ENCODE results near the gene PSAPL1.

PSAPL1 gene

DNA sequence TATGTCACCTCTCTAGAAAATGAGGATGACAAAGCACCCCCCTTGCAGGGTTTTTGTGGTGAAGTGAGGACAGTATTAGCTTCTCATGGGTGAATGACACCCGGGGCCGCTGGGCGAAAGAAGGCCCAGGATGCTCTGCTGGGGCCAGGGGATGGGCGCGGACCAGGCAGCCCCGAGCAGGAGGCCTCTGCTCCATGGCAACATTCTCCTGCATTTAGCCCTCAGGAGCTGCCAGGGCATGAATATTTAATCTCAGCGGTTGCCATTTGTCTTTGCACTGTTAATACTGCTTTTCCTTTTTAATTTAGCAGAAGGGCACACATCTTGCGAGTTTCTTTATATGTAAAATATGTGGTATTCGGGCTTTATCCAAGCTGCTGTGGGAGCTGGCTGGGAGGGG, 30.3 kb upstream of the PSAPL1 start:
- Histone ChIP-seq H2AK5ac (ENCODE audit: low read length) (no peak overlapping the region), H4K8ac (ENCODE audit: low read depth, low read length) (no peak overlapping the region), H4K91ac (ENCODE audit: low read depth, low read length) (no peak overlapping the region), H3K4me2 (ENCODE audit: low read length) (no peak overlapping the region), H3K18ac (ENCODE audit: low read length) (no peak overlapping the region), H4K12ac (ENCODE audit: low read depth, low read length) (no peak overlapping the region), H3K9me3 (ENCODE audit: insufficient read depth, low read depth, low read length) (peaks cover 3% of the 10 kb centered on the region), H2AFZ (ENCODE audit: insufficient read depth, low read length, poor library complexity) (no peak overlapping the region), H3K79me1 (ENCODE audit: low read length) (no peaks in the 10 kb centered on the region), H2BK12ac (ENCODE audit: low read length) (no peak overlapping the region), H3K9ac (ENCODE audit: low read length) (no peak overlapping the region), H3K27ac (ENCODE audit: low read depth, low read length) (no peak overlapping the region), H3K23ac (ENCODE audit: low read length) (no peak overlapping the region), H2BK5ac (ENCODE audit: low read depth, low read length, poor library complexity) (no peak overlapping the region), H2BK120ac (ENCODE audit: insufficient read depth, low read length, poor library complexity) (no peak overlapping the region), H3K14ac (ENCODE audit: low read length) (no peak overlapping the region), H3K27me3 (ENCODE audit: insufficient read depth, low read length) (no peaks in the 10 kb centered on the region), H3K79me2 (ENCODE audit: control insufficient read depth, insufficient read depth, low read length, poor library complexity) (no peaks in the 10 kb centered on the region), H3K4me3 (ENCODE audit: low read depth, low read length) (no peak overlapping the region), H3K4ac (ENCODE audit: low read depth, low read length) (no peak overlapping the region), H3K4me1 (ENCODE audit: control insufficient read depth in 1 of 2, insufficient read depth in 2 of 2, low read length in 2 of 2) (peaks cover 2 to 3% of the 10 kb centered on the region in 2 experiments), H3K36me3 (ENCODE audit: control insufficient read depth in 1 of 2, insufficient read depth in 2 of 2, low read length in 2 of 2) (no peaks in the 10 kb centered on the region)
- DNase-seq = no peak
- no CpG with 5 or more reads among the region's 9 CpGs for WGBS (ENCODE audit: extremely low coverage, insufficient coverage, insufficient read length)

DNA sequence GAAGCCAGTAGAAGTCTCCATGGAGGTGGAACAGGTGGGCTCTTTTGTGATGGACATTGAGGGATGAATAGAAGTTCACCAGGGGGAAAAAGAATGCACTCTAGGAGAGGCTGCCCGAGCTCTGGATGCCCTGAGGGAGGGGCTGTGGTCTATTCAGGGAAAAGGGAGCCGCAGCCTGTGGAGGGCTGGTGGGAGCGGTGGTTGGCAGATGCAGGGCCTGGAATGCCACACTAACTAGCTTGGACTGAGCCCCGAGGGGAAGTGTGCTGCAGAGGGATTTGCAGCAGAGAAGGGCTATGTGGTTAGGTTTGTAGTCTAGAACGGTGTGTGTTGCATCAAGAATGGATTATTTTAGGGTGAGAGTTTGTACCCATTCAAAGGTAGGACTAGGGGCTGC, 29.5 kb upstream of the PSAPL1 start:
- Histone ChIP-seq H3K4me3 (ENCODE audit: low read depth, low read length) (no peak overlapping the region), H3K79me1 (ENCODE audit: low read length) (no peaks in the 10 kb centered on the region)

DNA sequence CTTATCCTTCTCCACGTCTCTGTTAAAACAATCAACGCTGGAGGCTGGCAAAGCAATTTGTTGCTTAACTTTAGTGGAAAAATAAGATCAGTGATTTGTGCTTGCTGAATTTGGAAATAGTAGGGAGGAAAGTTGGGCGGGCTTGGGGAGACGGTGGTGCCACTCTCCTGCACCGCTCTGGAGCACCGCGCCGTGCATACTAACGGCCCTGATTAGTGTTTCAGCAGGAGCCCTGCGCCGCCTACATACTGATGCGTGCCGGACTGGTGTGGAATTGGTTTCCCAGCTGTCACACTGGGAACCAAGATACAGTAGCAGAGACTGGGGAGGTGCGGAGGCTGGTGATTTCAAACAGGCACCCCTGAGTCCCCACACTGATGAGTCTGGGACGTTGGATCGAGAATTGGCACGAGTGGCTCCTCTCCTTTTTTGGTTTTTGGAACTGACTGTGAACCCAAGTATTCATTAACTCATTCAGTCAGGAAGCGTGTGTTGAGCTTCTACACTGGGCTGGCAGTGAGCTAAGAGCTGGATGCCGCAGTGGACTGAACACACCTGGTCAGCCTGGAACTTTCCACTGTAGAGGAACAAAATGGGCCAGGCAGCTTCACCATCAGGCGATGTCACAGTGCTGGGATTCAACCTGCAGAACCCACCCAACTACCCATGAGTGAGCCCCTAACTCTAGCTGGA, 29.0 kb upstream of the PSAPL1 start:
- peaks cover 1% of the 10 kb centered on the region for H3K9me3 ChIP-seq (ENCODE audit: insufficient read depth, low read depth, low read length)
- no peak overlapping the region for H3K4me3 ChIP-seq (ENCODE audit: low read depth, low read length)
- no peak overlapping the region for H2BK12ac ChIP-seq (ENCODE audit: low read length)
- H3K79me2 ChIP-seq (ENCODE audit: control insufficient read depth, insufficient read depth, low read length, poor library complexity) = no peaks in the 10 kb centered on the region
- no peak overlapping the region for H4K91ac ChIP-seq (ENCODE audit: low read depth, low read length)
- no peak overlapping the region for H2AK5ac ChIP-seq (ENCODE audit: low read length)
- no peak for DNase-seq
- H3K18ac ChIP-seq (ENCODE audit: low read length) = no peak overlapping the region
- no peak overlapping the region for H3K14ac ChIP-seq (ENCODE audit: low read length)
- no peaks in the 10 kb centered on the region for H3K27me3 ChIP-seq (ENCODE audit: insufficient read depth, low read length)
- no peaks in the 10 kb centered on the region for H3K79me1 ChIP-seq (ENCODE audit: low read length)
- H3K4ac ChIP-seq (ENCODE audit: low read depth, low read length) = no peak overlapping the region
- no peak overlapping the region for H2BK5ac ChIP-seq (ENCODE audit: low read depth, low read length, poor library complexity)
- no peak overlapping the region for H3K23ac ChIP-seq (ENCODE audit: low read length)
- peaks cover 2 to 3% of the 10 kb centered on the region in 2 experiments for H3K4me1 ChIP-seq (ENCODE audit: control insufficient read depth in 1 of 2, insufficient read depth in 2 of 2, low read length in 2 of 2)
- no CpG with 5 or more reads among the region's 20 CpGs for WGBS (ENCODE audit: extremely low coverage, insufficient coverage, insufficient read length)
- H3K9ac ChIP-seq (ENCODE audit: low read length) = no peak overlapping the region
- H3K27ac ChIP-seq (ENCODE audit: low read depth, low read length) = no peak overlapping the region
- no peak overlapping the region for H4K8ac ChIP-seq (ENCODE audit: low read depth, low read length)
- no peak overlapping the region for H3K4me2 ChIP-seq (ENCODE audit: low read length)
- no peaks in the 10 kb centered on the region for H3K36me3 ChIP-seq (ENCODE audit: control insufficient read depth in 1 of 2, insufficient read depth in 2 of 2, low read length in 2 of 2)
- no peak overlapping the region for H2BK120ac ChIP-seq (ENCODE audit: insufficient read depth, low read length, poor library complexity)
- H4K12ac ChIP-seq (ENCODE audit: low read depth, low read length) = no peak overlapping the region
- H2AFZ ChIP-seq (ENCODE audit: insufficient read depth, low read length, poor library complexity) = no peak overlapping the region

More for the DNA sequence above, 29.5 kb upstream of the PSAPL1 start:
- Histone ChIP-seq H4K91ac (ENCODE audit: low read depth, low read length) (no peak overlapping the region), H3K4ac (ENCODE audit: low read depth, low read length) (no peak overlapping the region), H2AK5ac (ENCODE audit: low read length) (no peak overlapping the region), H4K8ac (ENCODE audit: low read depth, low read length) (no peak overlapping the region), H3K9ac (ENCODE audit: low read length) (no peak overlapping the region), H3K9me3 (ENCODE audit: insufficient read depth, low read depth, low read length) (peaks cover 3% of the 10 kb centered on the region), H3K27ac (ENCODE audit: low read depth, low read length) (no peak overlapping the region), H3K4me2 (ENCODE audit: low read length) (no peak overlapping the region), H3K79me2 (ENCODE audit: control insufficient read depth, insufficient read depth, low read length, poor library complexity) (no peaks in the 10 kb centered on the region), H2BK5ac (ENCODE audit: low read depth, low read length, poor library complexity) (no peak overlapping the region), H2BK120ac (ENCODE audit: insufficient read depth, low read length, poor library complexity) (no peak overlapping the region), H2AFZ (ENCODE audit: insufficient read depth, low read length, poor library complexity) (no peak overlapping the region), H3K36me3 (ENCODE audit: control insufficient read depth in 1 of 2, insufficient read depth in 2 of 2, low read length in 2 of 2) (no peaks in the 10 kb centered on the region), H3K23ac (ENCODE audit: low read length) (no peak overlapping the region), H4K12ac (ENCODE audit: low read depth, low read length) (no peak overlapping the region), H3K18ac (ENCODE audit: low read length) (no peak overlapping the region), H3K14ac (ENCODE audit: low read length) (no peak overlapping the region), H2BK12ac (ENCODE audit: low read length) (no peak overlapping the region), H3K27me3 (ENCODE audit: insufficient read depth, low read length) (no peaks in the 10 kb centered on the region), H3K4me1 (ENCODE audit: control insufficient read depth in 1 of 2, insufficient read depth in 2 of 2, low read length in 2 of 2) (peaks cover 2 to 3% of the 10 kb centered on the region in 2 experiments)
- WGBS (ENCODE audit: extremely low coverage, insufficient coverage, insufficient read length) = no CpG with 5 or more reads among the region's 5 CpGs
- no peak for DNase-seq

DNA sequence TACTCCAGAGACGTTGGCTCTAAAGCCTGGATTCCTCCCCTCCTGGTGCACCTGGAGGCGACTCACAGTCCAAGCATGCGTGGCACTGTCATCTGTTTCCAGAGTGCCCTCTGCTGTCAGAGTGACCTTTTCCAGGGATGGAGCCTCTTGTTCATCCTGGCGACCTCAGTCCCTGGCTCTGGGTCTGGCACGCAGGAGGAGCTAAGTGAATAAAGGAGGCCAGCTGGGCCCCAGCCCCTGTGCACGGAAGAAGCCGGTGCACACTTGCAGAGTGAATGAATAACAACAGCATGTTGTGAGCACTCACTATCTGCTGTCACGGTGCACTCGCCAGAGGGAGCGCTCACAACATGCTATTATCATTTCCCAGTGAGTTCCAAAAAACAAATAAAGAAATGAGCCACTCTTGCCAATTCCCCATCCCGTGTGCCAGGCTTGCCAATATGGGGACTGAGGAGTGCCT, 27.8 kb upstream of the PSAPL1 start:
- Histone ChIP-seq H3K4ac (ENCODE audit: low read depth, low read length) (no peak overlapping the region), H2AK5ac (ENCODE audit: low read length) (no peak overlapping the region), H3K23ac (ENCODE audit: low read length) (no peak overlapping the region), H3K18ac (ENCODE audit: low read length) (no peak overlapping the region), H3K9ac (ENCODE audit: low read length) (no peak overlapping the region), H2BK12ac (ENCODE audit: low read length) (no peak overlapping the region), H2AFZ (ENCODE audit: insufficient read depth, low read length, poor library complexity) (no peak overlapping the region), H3K4me3 (ENCODE audit: low read depth, low read length) (no peak overlapping the region), H2BK120ac (ENCODE audit: insufficient read depth, low read length, poor library complexity) (no peak overlapping the region), H3K14ac (ENCODE audit: low read length) (no peak overlapping the region), H3K4me2 (ENCODE audit: low read length) (no peak overlapping the region), H3K27ac (ENCODE audit: low read depth, low read length) (no peak overlapping the region), H3K79me2 (ENCODE audit: control insufficient read depth, insufficient read depth, low read length, poor library complexity) (no peaks in the 10 kb centered on the region), H4K91ac (ENCODE audit: low read depth, low read length) (no peak overlapping the region), H4K8ac (ENCODE audit: low read depth, low read length) (no peak overlapping the region), H4K12ac (ENCODE audit: low read depth, low read length) (no peak overlapping the region), H3K36me3 (ENCODE audit: control insufficient read depth in 1 of 2, insufficient read depth in 2 of 2, low read length in 2 of 2) (no peaks in the 10 kb centered on the region), H3K79me1 (ENCODE audit: low read length) (no peaks in the 10 kb centered on the region), H3K9me3 (ENCODE audit: insufficient read depth, low read depth, low read length) (no peaks in the 10 kb centered on the region), H3K4me1 (ENCODE audit: control insufficient read depth in 1 of 2, insufficient read depth in 2 of 2, low read length in 2 of 2) (peaks cover 2 to 3% of the 10 kb centered on the region in 2 experiments), H2BK5ac (ENCODE audit: low read depth, low read length, poor library complexity) (no peak overlapping the region), H3K27me3 (ENCODE audit: insufficient read depth, low read length) (no peaks in the 10 kb centered on the region)
- peak; percentile 25 to 62 for DNase-seq
- WGBS (ENCODE audit: extremely low coverage, insufficient coverage, insufficient read length) = no CpG with 5 or more reads among the region's 11 CpGs
